BJ (cell line): Measurements from ENCODE around the gene UGT3A1. TPM values are rescaled to one million over a fixed set of nuclear protein-coding genes. Genes with fewer than 3 reads are reported as not detected.

Experiments used
- CTCF ChIA-PET: fragments of 350-600 bp; formaldehyde crosslinking; extraction: SDS; loops from one replicate; lab custom pipeline; 2021; ENCODE audit warnings: antibody characterized with exemption, inconsistent platforms; lab: Yijun Ruan, JAX
- POLR2A ChIA-PET: fragments of 300-600 bp; sonication (Branson Sonifier 250); formaldehyde crosslinking; extraction: SDS; loops from one replicate; lab custom pipeline; 2021; ENCODE audit warnings: antibody characterized with exemption; lab: Charles Lee
- DNase-seq: peaks from one replicate; pipeline ENCODE4 v3.0.0-alpha.2; 2011; ENCODE audit warnings: low read depth
- H3K27me3 ChIP-seq: 2 replicates; pipeline ENCODE4 v1.6.0; 2011; ENCODE audit warnings: low read length; ENCODE audit not compliant: control insufficient read depth, insufficient read depth
- H3K36me3 ChIP-seq: 2 replicates; pipeline ENCODE4 v1.5.1; 2011; ENCODE audit warnings: low read length; ENCODE audit not compliant: control insufficient read depth, insufficient read depth
- H3K4me3 ChIP-seq: 2 replicates; pipeline ENCODE4 v1.5.1; 2011; ENCODE audit warnings: low read depth, mild to moderate bottlenecking, control low read depth, low read length
- polyA plus RNA-seq: library from polyadenylated mRNA; depleted of rRNA; stranded (reverse); fragments of >200 nt; gene quantifications from 2 replicates; pipeline ENCODE4 v1.2.3, GENCODE V29; 2011
- TF ChIP-seq, protein P1 (sequence below): IDR thresholded peaks from 2 replicates; pipeline ENCODE4 v1.5.1; 2011; ENCODE audit warnings: low read depth, mild to moderate bottlenecking, control low read depth, inconsistent platforms, low read length, moderate library complexity; ENCODE audit not compliant: insufficient read depth

UGT3A1 gene
- polyA plus RNA-seq, 1 experiment: not detected

DNA sequence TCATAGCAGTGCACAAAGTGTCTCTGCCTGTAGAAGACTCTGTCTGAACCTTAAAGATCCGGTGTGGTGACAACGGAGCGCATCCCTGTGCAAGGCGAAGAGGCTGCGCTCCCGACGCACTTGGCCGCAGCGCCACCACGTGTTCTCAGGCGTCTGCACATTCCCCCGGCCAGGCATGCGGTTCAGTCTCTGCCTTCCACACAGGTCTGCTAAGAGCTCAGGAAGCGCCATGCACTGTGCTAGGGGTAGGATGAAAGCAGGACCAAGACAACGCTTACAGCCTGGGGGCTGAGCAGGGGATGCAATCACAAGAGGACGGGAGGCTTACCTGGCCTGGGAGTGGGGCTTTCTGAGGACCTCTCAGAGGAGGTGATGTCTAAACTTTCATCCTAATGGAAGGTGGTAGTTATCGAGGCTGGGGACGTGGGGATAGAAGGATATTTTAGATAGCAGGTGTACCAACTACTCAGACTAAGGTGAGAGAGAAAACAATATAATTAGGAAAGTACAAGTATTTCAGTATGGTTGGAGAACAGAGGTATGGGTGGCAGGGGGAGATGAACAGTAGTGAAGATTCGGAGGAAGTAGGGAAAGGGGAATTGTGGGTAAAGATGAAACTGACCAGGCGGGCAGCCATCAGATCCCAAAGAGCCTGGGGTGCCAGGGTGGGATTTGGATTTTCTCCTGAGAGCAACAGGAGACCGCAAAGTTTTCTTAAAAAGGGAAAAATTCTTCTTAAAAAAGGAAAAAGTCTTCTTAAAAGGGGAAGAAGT is 66.1 kb downstream of the UGT3A1 start:
- Histone ChIP-seq H3K36me3 (no peaks in the 10 kb centered on the region), H3K4me3 (0 out of 2 replicates have a peak overlapping the region, but pooled peaks have one; percentile 14), H3K27me3 (no peaks in the 10 kb centered on the region)
- POLR2A ChIA-PET: no interaction called here
- CTCF ChIA-PET: interaction anchor here (0.6 to 5.6 kb wide), 40 partner anchors 10 to 1080 kb away, joined by 3 to 119 read pairs (median 5); partner anchors contain the start of gene SPEF2
- peak; percentile 15 for DNase-seq
- TF ChIP-seq, protein P1, sequence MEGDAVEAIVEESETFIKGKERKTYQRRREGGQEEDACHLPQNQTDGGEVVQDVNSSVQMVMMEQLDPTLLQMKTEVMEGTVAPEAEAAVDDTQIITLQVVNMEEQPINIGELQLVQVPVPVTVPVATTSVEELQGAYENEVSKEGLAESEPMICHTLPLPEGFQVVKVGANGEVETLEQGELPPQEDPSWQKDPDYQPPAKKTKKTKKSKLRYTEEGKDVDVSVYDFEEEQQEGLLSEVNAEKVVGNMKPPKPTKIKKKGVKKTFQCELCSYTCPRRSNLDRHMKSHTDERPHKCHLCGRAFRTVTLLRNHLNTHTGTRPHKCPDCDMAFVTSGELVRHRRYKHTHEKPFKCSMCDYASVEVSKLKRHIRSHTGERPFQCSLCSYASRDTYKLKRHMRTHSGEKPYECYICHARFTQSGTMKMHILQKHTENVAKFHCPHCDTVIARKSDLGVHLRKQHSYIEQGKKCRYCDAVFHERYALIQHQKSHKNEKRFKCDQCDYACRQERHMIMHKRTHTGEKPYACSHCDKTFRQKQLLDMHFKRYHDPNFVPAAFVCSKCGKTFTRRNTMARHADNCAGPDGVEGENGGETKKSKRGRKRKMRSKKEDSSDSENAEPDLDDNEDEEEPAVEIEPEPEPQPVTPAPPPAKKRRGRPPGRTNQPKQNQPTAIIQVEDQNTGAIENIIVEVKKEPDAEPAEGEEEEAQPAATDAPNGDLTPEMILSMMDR: peak; percentile 88

DNA sequence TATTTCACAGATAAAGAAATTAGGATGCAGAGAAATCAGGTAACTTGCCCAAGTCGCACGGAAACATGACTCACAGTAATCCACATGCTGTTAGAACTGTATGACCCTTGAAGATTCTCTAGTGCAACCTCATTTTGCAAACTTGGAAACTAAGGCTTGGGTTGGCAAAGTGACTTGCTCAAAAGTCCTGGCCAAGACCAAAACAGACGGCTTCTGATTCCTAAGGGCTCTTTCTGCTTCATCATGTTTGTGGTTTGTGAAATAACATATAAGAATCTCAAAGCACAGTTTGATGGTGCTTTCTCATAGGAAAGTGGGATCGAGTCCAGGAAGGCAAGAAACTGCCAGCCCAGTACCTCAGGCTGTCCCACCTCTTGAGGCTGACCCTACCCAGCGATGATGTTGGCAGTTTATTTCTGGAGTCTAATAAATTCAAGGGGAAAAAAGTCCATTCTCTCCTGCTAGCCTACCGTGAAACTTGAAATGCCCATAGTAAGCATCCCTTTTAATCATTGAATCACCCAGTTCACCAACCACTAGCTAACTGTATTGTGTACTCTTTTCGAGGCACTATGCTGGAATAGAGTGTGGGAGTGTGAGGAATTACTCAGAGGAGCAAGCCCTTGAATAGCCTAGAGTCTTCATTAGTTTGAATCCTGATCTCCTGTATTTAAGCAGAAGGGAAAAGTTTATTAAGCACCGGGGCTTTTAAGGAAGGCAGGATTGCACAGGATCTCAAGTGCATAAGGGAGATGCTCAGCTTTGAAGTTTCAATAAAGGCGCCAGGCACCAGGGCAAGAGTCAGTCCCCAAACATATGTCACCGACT is 66.9 kb downstream of the UGT3A1 start:
- DNase-seq: peak; percentile 72
- Histone ChIP-seq H3K36me3 (no peaks in the 10 kb centered on the region), H3K4me3 (0 out of 2 replicates have a peak overlapping the region, but pooled peaks have one; percentile 14), H3K27me3 (no peaks in the 10 kb centered on the region)
- ChIA-PET POLR2A (interaction anchor here (0.5 kb wide), 1 partner anchor 806 kb away, joined by 6 read pairs; no protein-coding TSS in a partner anchor), CTCF (interaction anchor here (0.6 to 5.6 kb wide), 29 partner anchors 26 to 995 kb away, joined by 3 to 119 read pairs (median 4); partner anchors contain the start of gene SPEF2)
- TF ChIP-seq, protein P1: no peak

DNA sequence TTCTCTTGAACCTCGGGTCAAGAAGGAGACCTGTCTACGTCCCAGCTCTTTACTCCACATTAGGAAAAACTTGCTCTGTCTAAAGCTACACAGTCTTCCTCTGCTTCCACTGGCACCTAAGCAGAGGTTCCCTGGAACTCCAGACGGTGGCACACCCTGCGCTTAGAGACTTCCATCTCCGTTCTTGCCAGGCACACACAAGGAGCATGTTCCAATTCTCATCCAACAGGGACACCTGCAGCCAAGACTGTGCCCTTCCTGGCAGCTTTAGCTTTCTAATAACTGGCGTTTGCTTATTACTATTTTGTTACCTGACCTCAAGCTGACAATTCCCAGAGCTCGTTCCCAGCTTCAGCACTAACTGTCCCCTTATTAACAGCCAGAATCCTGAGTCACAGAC is 68.7 kb downstream of the UGT3A1 start:
- no peak for DNase-seq
- TF ChIP-seq, protein P1: no peak
- H3K36me3 ChIP-seq: no peaks in the 10 kb centered on the region
- H3K27me3 ChIP-seq: no peaks in the 10 kb centered on the region
- H3K4me3 ChIP-seq: no peak overlapping the region
- ChIA-PET CTCF (interaction anchor here (0.9 to 1.4 kb wide), 2 partner anchors 271 to 489 kb away, joined by 3 to 6 read pairs; no protein-coding TSS in a partner anchor), POLR2A (no interaction called here)

DNA sequence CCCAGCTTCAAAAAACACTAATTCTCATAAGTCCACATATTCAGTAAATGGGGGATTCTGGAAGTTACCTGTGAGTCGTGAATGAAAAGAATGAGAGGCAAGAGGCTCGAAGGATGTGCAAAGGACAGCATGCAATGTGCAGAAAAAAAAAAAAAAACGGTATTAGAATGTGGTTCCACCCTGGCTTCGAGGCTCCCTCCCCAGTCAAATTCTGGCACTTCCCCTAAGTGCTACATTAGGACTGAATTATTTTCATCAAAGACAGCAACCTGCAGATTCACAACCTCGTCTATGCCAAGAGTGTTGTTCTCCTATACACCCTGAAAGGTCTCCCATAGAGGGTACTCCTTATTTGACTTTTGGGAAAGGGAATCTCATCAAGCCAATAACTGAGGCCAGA is 69.3 kb downstream of the UGT3A1 start:
- H3K27me3 ChIP-seq: no peaks in the 10 kb centered on the region
- no peak for DNase-seq
- ChIA-PET CTCF (interaction anchor here (1.4 to 1.5 kb wide), 2 partner anchors 141 to 271 kb away, joined by 5 to 6 read pairs; no protein-coding TSS in a partner anchor), POLR2A (no interaction called here)
- no peak overlapping the region for H3K4me3 ChIP-seq
- no peaks in the 10 kb centered on the region for H3K36me3 ChIP-seq
- TF ChIP-seq, protein P1: no peak
